Measurements from ENCODE around the gene AP3B1.
A peak's percentile ranks its signal among the peaks of the same experiment; 100 is the strongest.
"Not testable (repeated sequence)": the region's sequence is repeated elsewhere in the genome, so short reads cannot be mapped to it uniquely, and the experiment has no call there.

Gene AP3B1

GRCh38 chr5:78237911-78238310, 56.6 kb downstream of the AP3B1 start:
- no peak for DNase-seq

DNA sequence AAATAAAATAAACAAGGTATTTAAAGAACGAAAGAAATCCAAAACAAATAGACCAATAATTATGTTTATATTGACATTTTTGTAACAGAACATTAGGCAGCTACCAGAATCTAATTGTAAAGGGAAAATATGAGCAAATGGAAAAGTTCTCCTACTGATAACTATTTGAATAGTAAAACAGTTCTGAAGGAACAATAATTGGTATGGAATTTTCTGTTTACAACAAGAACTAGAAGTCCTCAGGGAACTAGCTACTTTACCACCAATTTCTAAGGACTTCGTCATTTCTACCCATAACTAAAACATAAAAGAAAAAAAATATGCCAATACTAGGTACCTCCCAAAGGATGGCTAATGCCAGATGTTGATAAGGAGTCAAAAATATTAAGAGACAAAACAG, 58.5 kb downstream of the AP3B1 start:
- DNase-seq = no peak

- DNase-seq = peak; percentile 9
These were observed 59.2 kb downstream of the AP3B1 start for GRCh38 chr5:78235289-78235688.

GRCh38 chr5:78234804-78235203, 59.7 kb downstream of the AP3B1 start:
- no peak for DNase-seq

DNA sequence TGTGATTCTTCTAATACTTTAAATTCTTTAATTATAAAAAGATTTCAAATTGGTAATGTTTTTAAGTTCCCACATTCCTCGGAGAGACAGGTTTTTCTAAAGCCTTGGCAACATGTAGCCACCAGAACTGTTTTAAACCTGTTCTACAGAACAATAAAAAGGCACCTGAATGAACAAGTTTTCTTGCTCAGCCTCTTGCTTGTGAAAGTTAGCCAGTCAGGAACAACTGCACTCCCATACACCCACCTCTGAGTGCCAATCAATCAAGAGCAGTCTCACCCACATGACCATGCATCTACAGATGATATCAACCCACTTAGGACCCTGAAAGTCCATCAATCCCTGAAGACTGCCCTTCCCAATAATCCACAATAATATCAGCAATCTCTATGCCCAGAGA, 62.3 kb downstream of the AP3B1 start:
- no peak for DNase-seq

- no peak for DNase-seq
These were observed 70.1 kb downstream of the AP3B1 start for GRCh38 chr5:78224358-78224757.

DNA sequence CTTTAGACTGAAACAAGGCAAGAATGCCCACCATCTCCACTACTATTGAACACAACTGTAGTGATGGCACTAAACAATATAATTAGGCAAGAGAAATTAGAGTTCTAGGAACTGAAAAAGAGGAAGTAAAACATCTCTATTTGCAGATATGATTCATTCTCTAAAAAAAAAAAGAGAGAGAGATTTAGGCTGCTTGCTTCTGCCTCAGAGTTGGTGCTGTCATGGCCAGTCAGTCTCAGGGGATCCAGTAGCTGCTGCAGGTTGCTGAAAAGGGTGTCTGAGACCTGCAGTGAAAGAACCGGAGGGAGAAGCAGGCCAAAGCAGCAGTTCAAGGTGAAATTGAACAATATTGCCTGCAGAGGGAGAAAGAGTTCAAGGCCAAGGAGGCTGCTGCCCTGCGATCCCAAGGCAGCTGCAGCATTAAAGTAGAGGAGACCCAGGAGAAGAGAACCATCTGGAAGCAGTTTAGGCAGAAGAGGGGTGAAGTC, 72.5 kb downstream of the AP3B1 start:
- DNase-seq = no peak

GRCh38 chr5:78221467-78221866, 73.0 kb downstream of the AP3B1 start:
- DNase-seq = no peak

DNA sequence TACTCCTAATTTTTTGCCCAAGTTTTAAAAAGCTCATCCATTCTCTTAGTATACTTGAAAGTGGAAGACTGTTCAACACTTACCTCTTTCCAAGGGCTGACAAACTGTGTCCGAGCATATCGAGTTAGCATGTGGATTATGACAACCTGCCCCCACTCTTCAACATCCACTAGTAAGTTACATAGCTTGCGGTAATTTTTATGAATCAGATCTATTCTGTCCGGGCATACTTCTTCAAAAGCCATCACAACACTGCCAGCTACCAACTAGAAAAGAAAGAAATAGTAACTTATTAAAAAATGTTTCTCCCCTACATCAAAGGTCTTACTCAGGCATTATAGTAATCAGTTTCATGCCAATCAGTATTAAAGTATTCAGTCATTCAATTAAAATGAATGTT, 78.5 kb downstream of the AP3B1 start:
- no peak for DNase-seq

- DNase-seq = no peak
These were observed 78.9 kb downstream of the AP3B1 start for GRCh38 chr5:78215565-78215964.

DNA sequence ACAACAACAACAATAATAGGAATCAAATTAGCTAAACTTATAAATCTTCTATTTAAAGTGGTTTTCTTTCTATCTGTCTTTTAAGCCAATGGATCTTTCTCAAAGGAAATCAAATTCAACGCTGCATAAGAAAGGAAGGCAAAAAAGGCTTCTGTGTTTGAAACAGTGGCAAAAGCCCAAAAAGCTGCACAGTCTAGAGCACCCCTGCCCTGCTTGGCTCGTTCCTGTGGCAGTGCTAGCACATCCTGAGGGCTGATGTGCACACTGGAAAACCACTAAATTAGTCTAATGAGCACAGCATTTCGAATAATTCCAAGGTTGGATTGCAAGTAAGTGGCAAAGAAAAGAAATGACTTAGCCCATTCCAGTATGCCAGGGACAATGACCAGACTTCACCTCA, 80.7 kb downstream of the AP3B1 start:
- no peak for DNase-seq

- no peak for DNase-seq
These were observed 83.4 kb downstream of the AP3B1 start for GRCh38 chr5:78211052-78211451.

GRCh38 chr5:78204241-78204640, 90.3 kb downstream of the AP3B1 start:
- DNase-seq = no peak

GRCh38 chr5:78203815-78204214, 90.7 kb downstream of the AP3B1 start:
- no peak for DNase-seq

- no peak for DNase-seq
These were observed 104.1 kb downstream of the AP3B1 start for GRCh38 chr5:78190402-78190801.

DNA sequence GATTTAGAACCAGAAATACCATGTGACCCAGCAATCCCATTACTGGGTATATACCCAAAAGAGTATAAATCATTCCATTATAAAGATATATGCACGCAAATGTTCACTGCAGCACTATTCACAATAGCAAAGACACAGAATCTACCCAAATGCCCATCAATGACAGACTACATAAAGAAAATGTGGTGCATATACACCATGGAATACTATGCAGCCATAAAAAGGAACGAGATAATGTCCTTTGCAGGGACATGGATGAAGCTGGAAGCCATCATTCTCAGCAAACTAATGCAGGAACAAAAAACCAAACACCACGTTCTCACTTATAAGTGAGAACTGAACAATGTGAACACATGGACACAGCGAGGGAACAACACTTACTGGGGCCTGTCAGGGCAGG, 105.8 kb downstream of the AP3B1 start:
- not testable (repeated sequence) for DNase-seq

- no peak for DNase-seq
These were observed 107.3 kb downstream of the AP3B1 start for GRCh38 chr5:78187172-78187571.

GRCh38 chr5:78182838-78183237, 111.7 kb downstream of the AP3B1 start:
- DNase-seq = no peak

GRCh38 chr5:78178356-78178755, 116.1 kb downstream of the AP3B1 start:
- DNase-seq = no peak

DNA sequence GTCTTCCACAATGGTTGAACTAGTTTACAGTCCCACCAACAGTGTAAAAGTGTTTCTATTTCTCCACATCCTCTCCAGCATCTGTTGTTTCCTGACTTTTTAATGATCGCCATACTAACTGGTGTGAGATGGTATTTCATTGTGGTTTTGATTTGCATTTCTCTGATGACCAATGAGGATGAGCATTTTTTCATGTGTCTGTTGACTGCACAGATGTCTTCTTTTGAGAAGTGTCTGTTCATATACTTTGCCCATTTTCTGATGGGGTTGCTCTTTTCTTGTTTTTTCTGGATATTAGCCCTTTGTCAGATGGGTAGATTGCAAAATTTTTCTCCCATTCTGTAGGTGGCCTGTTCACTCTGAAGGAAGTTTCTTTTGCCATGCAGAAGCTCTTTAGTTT, 124.2 kb downstream of the AP3B1 start:
- DNase-seq = not testable (repeated sequence)

GRCh38 chr5:78162253-78162862, 132.1 kb downstream of the AP3B1 start:
- peak; percentile 6 for DNase-seq

DNA sequence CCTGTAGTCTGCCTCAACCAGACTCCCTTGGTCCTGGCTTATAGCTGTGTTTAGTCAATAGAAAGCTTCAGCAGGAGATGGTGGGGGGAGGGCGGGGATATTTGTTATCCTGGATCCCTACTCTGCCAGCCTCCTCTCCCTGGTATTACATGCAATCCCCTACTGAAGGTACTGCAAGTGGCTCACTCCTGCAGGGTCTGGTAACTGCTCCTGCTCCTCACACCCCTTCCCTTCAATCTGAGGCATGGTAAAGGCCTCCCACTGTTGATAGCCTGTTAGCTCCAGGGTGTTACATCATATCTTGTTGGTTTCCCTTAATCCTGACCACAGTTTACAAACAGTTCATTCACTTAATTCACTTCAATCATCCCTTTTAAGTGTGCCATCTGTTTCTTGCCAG, 137.5 kb downstream of the AP3B1 start:
- DNase-seq = no peak

GRCh38 chr5:78151594-78152271, 142.8 kb downstream of the AP3B1 start:
- DNase-seq = no peak

- no peak for DNase-seq
These were observed 157.2 kb downstream of the AP3B1 start for GRCh38 chr5:78137290-78137689.

GRCh38 chr5:78133423-78133822, 161.1 kb downstream of the AP3B1 start:
- DNase-seq = no peak
